GM19397 (cell line): ENCODE results near the gene TMEM89.

Source experiments
- ATAC-seq: cut with Tn5 transposase; IDR thresholded peaks from one replicate; pipeline ENCODE4 v1.9.1; 2021; ENCODE audit warnings: mild to moderate bottlenecking, moderate library complexity; ENCODE audit not compliant: unreplicated experiment

Gene TMEM89, protein sequence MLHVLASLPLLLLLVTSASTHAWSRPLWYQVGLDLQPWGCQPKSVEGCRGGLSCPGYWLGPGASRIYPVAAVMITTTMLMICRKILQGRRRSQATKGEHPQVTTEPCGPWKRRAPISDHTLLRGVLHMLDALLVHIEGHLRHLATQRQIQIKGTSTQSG

DNA sequence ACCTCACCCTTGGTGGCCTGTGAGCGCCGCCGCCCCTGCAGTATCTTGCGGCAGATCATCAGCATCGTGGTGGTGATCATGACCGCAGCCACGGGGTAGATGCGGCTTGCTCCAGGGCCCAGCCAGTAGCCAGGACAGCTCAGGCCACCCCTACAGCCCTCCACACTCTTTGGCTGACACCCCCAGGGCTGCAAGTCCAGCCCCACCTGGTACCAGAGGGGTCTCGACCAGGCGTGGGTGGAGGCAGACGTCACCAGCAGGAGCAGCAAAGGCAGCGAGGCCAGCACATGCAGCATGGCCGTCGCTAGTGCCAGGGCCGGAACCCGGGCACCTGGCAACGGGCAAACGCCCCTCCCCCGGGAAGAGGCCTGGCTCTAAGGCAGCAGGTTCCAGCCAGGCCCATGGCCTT lies at the start of gene TMEM89:
TSS of gene TMEM89 (minus strand) at position 309 of the 409 bp plus-strand sequence. CDS start at position 296, 13 bp downstream.
- no peak for ATAC-seq

DNA sequence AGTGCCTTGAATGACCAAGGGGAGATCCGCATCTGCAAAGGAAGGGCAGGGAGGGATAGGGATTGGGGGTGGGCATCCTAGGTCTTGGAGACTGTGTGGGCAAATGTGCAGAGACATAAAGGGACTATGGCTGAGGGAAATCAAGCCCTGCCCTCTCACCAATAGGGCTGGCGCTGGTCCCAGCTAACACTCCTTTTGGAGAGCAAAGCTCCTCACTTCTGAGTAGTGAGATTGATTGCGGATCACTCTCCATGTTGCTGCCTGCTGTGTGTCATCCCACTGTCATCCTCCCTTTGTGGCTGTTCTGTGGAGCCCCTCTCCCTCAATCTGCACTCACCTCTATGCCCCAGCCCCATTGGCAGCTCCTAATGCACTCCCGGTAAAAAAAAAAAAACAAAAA lies 43.4 kb upstream of the TMEM89 start:
- no peak for ATAC-seq

GRCh38 chr3:48664313-48664644 lies 42.7 kb upstream of the TMEM89 start:
- ATAC-seq: no peak

- ATAC-seq: peak; percentile 78
These were observed 42.1 kb upstream of the TMEM89 start for GRCh38 chr3:48663489-48664312.

DNA sequence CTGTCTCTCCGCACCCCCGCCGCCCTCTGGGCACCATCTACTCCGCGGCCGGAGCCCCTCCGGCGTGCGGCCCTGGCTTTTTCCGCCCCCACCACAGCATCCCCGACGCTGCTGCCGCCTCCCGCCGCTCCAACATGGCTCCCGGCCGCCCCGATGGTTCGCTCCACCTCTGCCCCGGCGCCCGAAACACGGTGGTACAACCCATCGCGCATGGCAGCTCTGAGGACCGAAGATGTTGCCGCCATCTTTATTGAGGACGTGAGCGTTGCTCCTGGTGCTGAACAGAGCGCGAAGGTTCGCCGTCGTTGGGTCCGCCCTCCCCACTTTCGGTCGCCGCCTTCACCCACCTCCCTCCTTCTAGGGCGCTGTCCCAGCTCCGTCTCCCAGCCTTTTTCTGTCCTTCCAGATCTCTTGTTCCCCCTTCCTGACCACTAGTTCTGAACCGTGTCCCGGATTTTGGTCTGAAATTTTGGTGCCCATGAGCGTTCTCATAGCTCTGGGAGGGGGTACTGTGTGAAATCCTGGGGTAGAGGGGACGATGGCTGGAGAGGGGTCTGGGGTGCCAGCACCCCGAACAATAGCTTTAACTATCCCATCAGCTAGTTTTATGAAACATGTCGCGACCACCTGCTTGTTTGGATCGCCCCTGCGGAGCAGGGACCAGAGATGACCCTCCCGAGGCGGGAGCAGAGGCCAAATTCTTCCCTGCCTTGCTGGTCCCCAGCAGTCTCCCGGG lies 41.4 kb upstream of the TMEM89 start, which contains the start of gene CELSR3:
TSS of gene CELSR3 (minus strand) at position 134 of the 736 bp plus-strand sequence. CDS start 252 bp downstream, outside the sequence.
- no peak for ATAC-seq

GRCh38 chr3:48662145-48662752 lies 40.7 kb upstream of the TMEM89 start:
- no peak for ATAC-seq

GRCh38 chr3:48661501-48662144 lies 40.1 kb upstream of the TMEM89 start:
- ATAC-seq: no peak

GRCh38 chr3:48660800-48661400 lies 39.3 kb upstream of the TMEM89 start:
- ATAC-seq: no peak

- ATAC-seq: no peak
These were observed 35.3 kb upstream of the TMEM89 start for GRCh38 chr3:48656841-48657281.

DNA sequence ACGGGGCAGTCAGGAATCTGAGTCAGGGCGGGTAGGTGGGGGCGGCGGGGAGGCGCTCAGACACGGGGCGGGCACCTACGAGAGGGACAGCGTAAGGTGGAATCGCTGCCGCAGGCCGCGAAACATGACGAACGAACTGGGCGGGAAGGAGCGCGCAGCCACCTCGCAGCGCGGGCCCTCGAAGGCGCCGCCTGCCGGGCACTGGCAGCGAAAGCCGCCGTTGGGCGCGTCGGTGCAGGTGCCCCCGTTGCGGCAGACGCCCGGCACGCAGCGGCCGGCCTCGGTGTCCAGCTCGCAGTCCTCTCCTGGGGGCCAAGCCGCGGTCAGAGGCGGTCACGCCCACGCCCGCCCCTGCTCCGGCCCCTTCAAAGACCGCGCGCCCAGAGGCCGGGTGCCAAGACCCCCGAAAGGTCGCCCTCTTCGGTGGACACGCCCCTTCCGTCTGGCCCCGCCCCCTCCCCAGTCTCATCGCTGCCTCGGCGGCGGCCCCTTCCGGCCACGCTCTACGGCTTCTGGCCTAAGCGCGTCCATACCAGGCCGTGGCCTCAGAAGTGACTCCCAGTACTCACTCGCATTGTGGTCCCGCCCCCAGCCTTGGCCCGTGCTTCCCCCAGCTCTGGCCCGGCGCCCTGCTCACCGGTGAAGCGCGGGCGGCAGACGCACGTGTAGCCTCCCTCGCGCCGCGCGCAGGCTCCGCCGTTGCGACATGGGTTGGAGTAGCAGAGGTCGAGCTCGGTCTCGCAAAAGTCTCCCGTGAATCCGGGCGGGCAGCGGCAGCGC lies 34.7 kb upstream of the TMEM89 start:
- peak; percentile 53 for ATAC-seq

- no peak for ATAC-seq
These were observed 34.0 kb upstream of the TMEM89 start for GRCh38 chr3:48655606-48656005.

DNA sequence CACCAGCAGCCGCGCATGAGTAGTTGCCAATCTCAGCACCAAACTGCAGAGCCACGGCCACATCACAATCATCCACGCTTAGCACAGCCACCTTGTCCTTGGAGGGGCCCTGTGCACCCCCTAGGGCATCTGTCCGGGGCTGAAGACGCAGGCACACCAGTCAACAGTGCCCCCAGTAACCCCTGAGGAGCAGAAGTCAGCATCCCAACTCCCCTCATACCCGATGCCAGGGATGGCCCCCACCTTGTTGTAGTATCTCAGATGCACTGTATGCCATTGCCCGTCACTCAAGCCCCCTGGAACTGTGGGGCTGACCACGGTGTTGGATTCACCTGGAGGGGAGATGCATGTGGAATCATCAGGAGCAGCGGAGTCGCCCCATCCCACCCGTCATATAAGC lies 33.5 kb upstream of the TMEM89 start:
- no peak for ATAC-seq

DNA sequence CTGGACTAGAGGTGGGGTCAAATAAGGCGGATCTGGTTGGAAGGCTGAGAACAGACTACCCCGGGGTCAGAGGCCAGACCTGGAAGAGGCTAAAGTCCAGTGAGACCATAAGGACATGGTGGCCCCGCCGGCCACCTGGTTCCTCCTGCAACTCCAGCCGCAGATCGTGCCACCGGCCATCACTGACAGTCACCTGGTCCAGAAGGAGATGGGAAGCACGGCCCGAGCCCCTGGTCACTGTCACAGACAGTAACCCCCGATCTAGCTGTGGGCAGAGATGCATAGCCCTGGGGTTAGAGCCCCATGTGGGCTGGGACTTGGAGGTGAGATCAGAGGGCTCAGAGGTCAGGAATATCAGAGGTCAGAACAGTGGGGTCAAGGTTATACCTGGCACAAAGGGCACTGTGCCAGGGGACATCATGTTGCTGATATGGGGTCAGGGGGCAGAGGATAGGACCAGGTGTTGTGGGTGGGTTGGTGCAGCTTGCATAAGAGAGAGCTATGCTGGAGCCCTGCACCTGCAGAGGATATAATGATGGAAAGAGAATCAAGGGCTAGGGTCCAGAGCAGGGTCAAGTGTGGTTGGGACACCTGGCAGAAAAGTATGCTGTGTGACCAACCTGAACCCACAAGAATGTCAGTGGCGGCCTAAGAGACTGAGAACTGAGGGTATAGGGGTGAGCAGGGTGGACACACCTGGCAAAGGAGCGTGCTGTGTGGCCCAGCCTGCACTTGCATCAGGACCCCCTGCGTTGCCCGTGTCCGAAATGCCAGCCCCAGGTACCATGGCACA lies 31.6 kb upstream of the TMEM89 start:
- no peak for ATAC-seq

DNA sequence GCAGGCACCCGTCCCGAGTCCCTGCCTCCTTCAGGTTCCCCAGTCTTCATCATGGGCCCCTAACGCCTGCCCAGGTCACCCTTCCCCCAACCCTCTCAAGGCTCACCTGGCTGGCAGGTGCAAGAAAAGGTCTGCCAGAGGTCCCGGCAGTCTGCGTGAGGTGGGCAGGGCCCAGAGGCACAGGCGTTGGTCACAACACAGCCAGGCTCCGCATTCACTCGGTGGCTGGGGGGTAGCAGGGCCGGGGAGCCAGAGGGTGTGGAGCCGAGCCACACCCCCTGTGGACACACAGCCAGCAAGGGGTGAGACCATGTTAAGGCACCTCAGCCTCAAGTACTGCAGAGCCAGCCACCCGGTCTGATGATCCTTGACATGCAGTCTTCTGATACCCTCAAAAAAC lies 30.2 kb upstream of the TMEM89 start:
- ATAC-seq: no peak

DNA sequence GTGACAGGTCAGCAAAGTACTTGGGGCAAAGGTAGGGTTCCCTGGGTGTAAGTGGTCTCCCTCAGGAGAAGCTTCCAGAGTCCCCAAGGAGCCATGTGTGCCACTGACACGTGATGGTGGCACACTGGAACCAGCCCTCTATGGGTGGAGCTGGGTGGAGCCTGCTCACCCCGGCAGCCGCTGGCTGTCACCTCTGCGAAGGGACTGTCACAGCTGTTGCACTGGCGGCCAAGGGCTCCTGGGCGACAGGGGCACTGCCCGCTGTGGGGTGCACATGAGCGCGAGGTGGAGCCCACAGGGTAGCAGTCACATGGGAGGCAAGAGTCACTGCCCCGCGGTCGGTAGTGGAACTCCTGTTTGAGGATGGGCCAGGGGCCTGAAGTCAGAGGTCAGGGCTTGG lies 29.2 kb upstream of the TMEM89 start:
- no peak for ATAC-seq

- no peak for ATAC-seq
These were observed 26.8 kb upstream of the TMEM89 start for GRCh38 chr3:48648188-48648850.

GRCh38 chr3:48647714-48648113 lies 26.1 kb upstream of the TMEM89 start:
- no peak for ATAC-seq
